Measurements from ENCODE around the gene NELFCD.
A peak's percentile ranks its signal among the peaks of the same experiment; 100 is the strongest.

Gene NELFCD

DNA sequence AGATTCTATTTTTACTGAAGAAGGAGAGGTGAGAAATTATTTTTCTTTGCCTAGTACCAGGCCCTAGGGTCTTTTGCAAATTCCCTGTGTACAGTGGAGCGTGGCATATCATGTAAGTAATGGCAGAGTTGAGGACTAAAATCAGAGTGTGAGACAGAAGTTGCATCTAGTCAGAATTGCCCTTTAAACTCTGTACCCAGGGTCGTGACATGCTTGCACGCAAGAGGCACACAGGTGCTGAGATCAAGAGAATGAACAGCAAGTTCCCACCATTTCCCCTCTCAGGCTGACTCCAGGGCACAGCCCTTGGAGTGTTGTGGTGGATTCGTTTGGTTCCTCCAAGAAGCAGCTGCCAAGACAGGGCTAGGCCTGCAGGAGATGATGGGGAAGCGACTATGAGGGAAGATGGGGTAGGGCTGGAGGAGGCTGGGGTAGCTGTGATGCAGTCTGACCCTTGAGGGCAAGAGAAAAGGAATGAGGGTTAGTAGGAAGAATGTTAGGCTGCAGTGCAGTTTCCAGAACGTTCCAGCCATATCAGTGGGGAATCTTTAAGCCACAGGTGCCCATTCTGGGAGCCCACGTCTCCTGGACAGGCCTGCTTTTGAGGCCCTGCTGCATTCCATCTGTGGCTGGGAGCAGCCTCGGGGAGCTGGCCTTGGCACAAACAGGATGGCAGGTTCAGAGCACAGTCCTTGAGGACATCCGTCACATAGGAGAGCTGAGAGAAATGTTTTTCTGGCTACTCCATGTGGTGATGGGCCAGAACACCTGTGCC is 6.9 kb downstream of the NELFCD start:
- Histone ChIP-seq H2BK12ac (ENCODE audit: low read length) (no peak overlapping the region), H3K36me3 (ENCODE audit: control insufficient read depth in 1 of 2, insufficient read depth in 2 of 2, low read length in 2 of 2) (peaks cover 37 to 44% of the 10 kb centered on the region in 2 experiments), H3K4me3 (ENCODE audit: low read depth, low read length) (no peak overlapping the region), H4K12ac (ENCODE audit: low read depth, low read length) (no peak overlapping the region), H3K27ac (ENCODE audit: low read depth, low read length) (no peak overlapping the region), H3K27me3 (ENCODE audit: insufficient read depth, low read length) (no peaks in the 10 kb centered on the region), H3K4me1 (ENCODE audit: control insufficient read depth in 1 of 2, insufficient read depth in 2 of 2, low read length in 2 of 2) (peaks cover 6 to 11% of the 10 kb centered on the region in 2 experiments), H2BK5ac (ENCODE audit: low read depth, low read length, poor library complexity) (no peak overlapping the region), H3K23ac (ENCODE audit: low read length) (no peak overlapping the region), H3K4me2 (ENCODE audit: low read length) (no peak overlapping the region), H2AFZ (ENCODE audit: insufficient read depth, low read length, poor library complexity) (no peak overlapping the region), H4K8ac (ENCODE audit: low read depth, low read length) (no peak overlapping the region), H3K79me1 (ENCODE audit: low read length) (no peaks in the 10 kb centered on the region), H3K18ac (ENCODE audit: low read length) (no peak overlapping the region), H3K9ac (ENCODE audit: low read length) (no peak overlapping the region), H3K79me2 (ENCODE audit: control insufficient read depth, insufficient read depth, low read length, poor library complexity) (no peaks in the 10 kb centered on the region), H2AK5ac (ENCODE audit: low read length) (no peak overlapping the region), H3K9me3 (ENCODE audit: insufficient read depth, low read depth, low read length) (no peaks in the 10 kb centered on the region), H2BK120ac (ENCODE audit: insufficient read depth, low read length, poor library complexity) (no peak overlapping the region), H3K14ac (ENCODE audit: low read length) (no peak overlapping the region), H4K91ac (ENCODE audit: low read depth, low read length) (no peak overlapping the region), H3K4ac (ENCODE audit: low read depth, low read length) (no peak overlapping the region)
- DNase-seq = no peak
- WGBS (ENCODE audit: extremely low coverage, insufficient coverage, insufficient read length) = no CpG with 5 or more reads among the region's 9 CpGs

DNA sequence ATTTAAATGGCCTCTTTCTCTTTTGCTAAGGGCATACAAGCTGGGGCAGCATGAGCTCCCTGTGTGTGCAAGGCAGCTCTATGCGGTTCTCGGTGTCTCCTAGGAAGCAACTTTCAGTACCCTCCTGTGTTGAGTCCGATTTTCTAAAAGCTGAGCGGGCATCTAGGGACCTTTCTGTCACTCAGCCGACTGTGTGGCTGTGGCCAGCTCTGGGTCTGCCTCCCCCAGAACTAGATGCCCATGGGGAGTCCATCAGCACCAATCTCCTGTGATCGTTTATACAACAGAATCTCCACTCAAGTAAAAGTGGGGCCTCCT is 7.5 kb downstream of the NELFCD start:
- no peaks in the 10 kb centered on the region for H3K79me2 ChIP-seq (ENCODE audit: control insufficient read depth, insufficient read depth, low read length, poor library complexity)
- H3K4me1 ChIP-seq (ENCODE audit: control insufficient read depth in 1 of 2, insufficient read depth in 2 of 2, low read length in 2 of 2) = peaks cover 6 to 11% of the 10 kb centered on the region in 2 experiments
- no peak overlapping the region for H3K4me2 ChIP-seq (ENCODE audit: low read length)
- no peak overlapping the region for H3K18ac ChIP-seq (ENCODE audit: low read length)
- H3K4ac ChIP-seq (ENCODE audit: low read depth, low read length) = no peak overlapping the region
- H4K91ac ChIP-seq (ENCODE audit: low read depth, low read length) = no peak overlapping the region
- H2BK5ac ChIP-seq (ENCODE audit: low read depth, low read length, poor library complexity) = no peak overlapping the region
- H3K27ac ChIP-seq (ENCODE audit: low read depth, low read length) = no peak overlapping the region
- H4K12ac ChIP-seq (ENCODE audit: low read depth, low read length) = no peak overlapping the region
- H3K23ac ChIP-seq (ENCODE audit: low read length) = no peak overlapping the region
- H4K8ac ChIP-seq (ENCODE audit: low read depth, low read length) = no peak overlapping the region
- no peaks in the 10 kb centered on the region for H3K79me1 ChIP-seq (ENCODE audit: low read length)
- no peak overlapping the region for H3K9ac ChIP-seq (ENCODE audit: low read length)
- no peak overlapping the region for H2BK120ac ChIP-seq (ENCODE audit: insufficient read depth, low read length, poor library complexity)
- DNase-seq = no peak
- H2AK5ac ChIP-seq (ENCODE audit: low read length) = no peak overlapping the region
- H3K27me3 ChIP-seq (ENCODE audit: insufficient read depth, low read length) = no peaks in the 10 kb centered on the region
- peaks cover 41 to 49% of the 10 kb centered on the region in 2 experiments for H3K36me3 ChIP-seq (ENCODE audit: control insufficient read depth in 1 of 2, insufficient read depth in 2 of 2, low read length in 2 of 2)
- no peak overlapping the region for H2AFZ ChIP-seq (ENCODE audit: insufficient read depth, low read length, poor library complexity)
- WGBS (ENCODE audit: extremely low coverage, insufficient coverage, insufficient read length) = no CpG with 5 or more reads among the region's 6 CpGs
- H2BK12ac ChIP-seq (ENCODE audit: low read length) = no peak overlapping the region
- H3K9me3 ChIP-seq (ENCODE audit: insufficient read depth, low read depth, low read length) = no peaks in the 10 kb centered on the region
- H3K4me3 ChIP-seq (ENCODE audit: low read depth, low read length) = no peak overlapping the region
- H3K14ac ChIP-seq (ENCODE audit: low read length) = no peak overlapping the region

DNA sequence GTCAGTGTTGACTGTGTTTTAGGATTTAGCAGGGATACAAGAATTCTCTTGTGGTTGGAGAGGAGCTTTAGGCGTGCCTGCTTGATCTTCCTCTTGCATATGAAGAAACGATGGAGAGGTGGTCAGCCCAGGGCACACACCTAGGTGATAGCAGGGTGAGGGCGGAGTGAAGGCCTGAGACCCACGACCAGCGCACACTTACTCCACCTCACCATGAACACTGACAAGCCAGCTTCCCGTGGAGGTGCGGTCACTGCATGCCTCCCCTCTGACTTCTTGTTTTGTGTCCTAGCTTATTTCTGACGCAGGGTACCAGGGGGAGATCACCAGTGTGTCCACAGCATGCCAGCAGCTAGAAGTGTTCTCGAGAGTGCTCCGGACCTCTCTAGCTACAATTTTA is 8.1 kb downstream of the NELFCD start:
- H4K91ac ChIP-seq (ENCODE audit: low read depth, low read length) = no peak overlapping the region
- no peak overlapping the region for H3K4ac ChIP-seq (ENCODE audit: low read depth, low read length)
- no peak overlapping the region for H4K8ac ChIP-seq (ENCODE audit: low read depth, low read length)
- DNase-seq = no peak
- H3K4me2 ChIP-seq (ENCODE audit: low read length) = no peak overlapping the region
- no peak overlapping the region for H2AK5ac ChIP-seq (ENCODE audit: low read length)
- no peak overlapping the region for H3K14ac ChIP-seq (ENCODE audit: low read length)
- H3K27ac ChIP-seq (ENCODE audit: low read depth, low read length) = no peak overlapping the region
- no peak overlapping the region for H3K9ac ChIP-seq (ENCODE audit: low read length)
- H3K23ac ChIP-seq (ENCODE audit: low read length) = no peak overlapping the region
- no peaks in the 10 kb centered on the region for H3K27me3 ChIP-seq (ENCODE audit: insufficient read depth, low read length)
- WGBS (ENCODE audit: extremely low coverage, insufficient coverage, insufficient read length) = no CpG with 5 or more reads among the region's 10 CpGs
- H3K9me3 ChIP-seq (ENCODE audit: insufficient read depth, low read depth, low read length) = no peaks in the 10 kb centered on the region
- peaks cover 3 to 4% of the 10 kb centered on the region in 2 experiments for H3K4me1 ChIP-seq (ENCODE audit: control insufficient read depth in 1 of 2, insufficient read depth in 2 of 2, low read length in 2 of 2)
- no peak overlapping the region for H2AFZ ChIP-seq (ENCODE audit: insufficient read depth, low read length, poor library complexity)
- no peaks in the 10 kb centered on the region for H3K79me1 ChIP-seq (ENCODE audit: low read length)
- H3K36me3 ChIP-seq (ENCODE audit: control insufficient read depth in 1 of 2, insufficient read depth in 2 of 2, low read length in 2 of 2) = peaks cover 47 to 55% of the 10 kb centered on the region in 2 experiments
- H2BK12ac ChIP-seq (ENCODE audit: low read length) = no peak overlapping the region
- no peaks in the 10 kb centered on the region for H3K79me2 ChIP-seq (ENCODE audit: control insufficient read depth, insufficient read depth, low read length, poor library complexity)
- H3K18ac ChIP-seq (ENCODE audit: low read length) = no peak overlapping the region
- H4K12ac ChIP-seq (ENCODE audit: low read depth, low read length) = no peak overlapping the region
- H3K4me3 ChIP-seq (ENCODE audit: low read depth, low read length) = peak overlapping the region; percentile 58
- H2BK120ac ChIP-seq (ENCODE audit: insufficient read depth, low read length, poor library complexity) = no peak overlapping the region
- no peak overlapping the region for H2BK5ac ChIP-seq (ENCODE audit: low read depth, low read length, poor library complexity)

DNA sequence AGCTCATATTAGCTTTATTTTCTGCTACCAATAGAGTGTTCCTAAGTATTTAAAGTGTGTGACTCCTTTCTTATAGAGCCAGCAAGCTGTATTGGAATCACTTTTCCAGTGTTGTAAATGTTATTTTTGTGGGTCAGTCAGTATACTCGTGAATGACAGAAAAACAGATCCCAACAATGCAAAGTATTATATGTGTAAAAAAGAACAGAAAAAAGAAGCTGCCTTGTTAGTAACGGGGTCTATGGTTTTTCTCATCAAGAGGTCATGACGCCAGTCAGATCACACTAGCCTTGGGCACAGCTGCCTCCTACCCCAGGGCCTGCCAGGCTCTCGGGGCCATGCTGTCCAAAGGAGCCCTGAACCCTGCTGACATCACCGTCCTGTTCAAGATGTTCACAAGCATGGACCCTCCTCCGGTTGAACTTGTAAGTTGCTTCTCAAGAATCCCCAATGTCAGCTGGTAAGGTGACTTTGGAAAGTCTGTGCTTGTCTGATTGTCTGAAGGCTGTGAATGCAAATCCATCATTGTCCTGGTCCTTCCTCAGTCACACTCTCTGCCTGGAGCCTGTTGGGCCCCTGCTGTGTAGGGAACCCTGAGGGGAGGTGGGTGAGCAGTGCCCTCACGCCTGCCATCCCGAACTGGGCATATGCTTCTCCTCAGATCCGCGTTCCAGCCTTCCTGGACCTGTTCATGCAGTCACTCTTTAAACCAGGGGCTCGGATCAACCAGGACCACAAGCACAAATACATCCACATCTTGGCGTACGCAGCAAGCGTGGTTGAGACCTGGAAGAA is 9.8 kb downstream of the NELFCD start:
- DNase-seq = no peak
- H3K27me3 ChIP-seq (ENCODE audit: insufficient read depth, low read length) = no peaks in the 10 kb centered on the region
- H3K79me1 ChIP-seq (ENCODE audit: low read length) = no peaks in the 10 kb centered on the region
- no peak overlapping the region for H3K4me3 ChIP-seq (ENCODE audit: low read depth, low read length)
- no peak overlapping the region for H2AFZ ChIP-seq (ENCODE audit: insufficient read depth, low read length, poor library complexity)
- H3K18ac ChIP-seq (ENCODE audit: low read length) = no peak overlapping the region
- H3K9me3 ChIP-seq (ENCODE audit: insufficient read depth, low read depth, low read length) = peaks cover 2% of the 10 kb centered on the region
- no peak overlapping the region for H3K4me2 ChIP-seq (ENCODE audit: low read length)
- no peak overlapping the region for H3K27ac ChIP-seq (ENCODE audit: low read depth, low read length)
- peaks cover 0 to 3% of the 10 kb centered on the region in 2 experiments for H3K4me1 ChIP-seq (ENCODE audit: control insufficient read depth in 1 of 2, insufficient read depth in 2 of 2, low read length in 2 of 2)
- H3K23ac ChIP-seq (ENCODE audit: low read length) = no peak overlapping the region
- no peak overlapping the region for H4K12ac ChIP-seq (ENCODE audit: low read depth, low read length)
- H4K8ac ChIP-seq (ENCODE audit: low read depth, low read length) = no peak overlapping the region
- H2BK5ac ChIP-seq (ENCODE audit: low read depth, low read length, poor library complexity) = no peak overlapping the region
- no peak overlapping the region for H2BK120ac ChIP-seq (ENCODE audit: insufficient read depth, low read length, poor library complexity)
- H4K91ac ChIP-seq (ENCODE audit: low read depth, low read length) = no peak overlapping the region
- no peak overlapping the region for H3K4ac ChIP-seq (ENCODE audit: low read depth, low read length)
- no peak overlapping the region for H3K14ac ChIP-seq (ENCODE audit: low read length)
- peaks cover 58 to 69% of the 10 kb centered on the region in 2 experiments for H3K36me3 ChIP-seq (ENCODE audit: control insufficient read depth in 1 of 2, insufficient read depth in 2 of 2, low read length in 2 of 2)
- H2AK5ac ChIP-seq (ENCODE audit: low read length) = no peak overlapping the region
- H3K9ac ChIP-seq (ENCODE audit: low read length) = no peak overlapping the region
- WGBS (ENCODE audit: extremely low coverage, insufficient coverage, insufficient read length) = no CpG with 5 or more reads among the region's 14 CpGs
- H3K79me2 ChIP-seq (ENCODE audit: control insufficient read depth, insufficient read depth, low read length, poor library complexity) = no peaks in the 10 kb centered on the region
- H2BK12ac ChIP-seq (ENCODE audit: low read length) = no peak overlapping the region

All from trophoblast cell (in vitro differentiated cells and primary cell).